NB4 (cell line): Measurements from ENCODE around the gene RNF25.

ENCODE experiments used
- DNase-seq: peaks from one replicate; pipeline ENCODE4 v3.0.0; 2010; ENCODE audit warnings: low read depth
- H3K4me3 ChIP-seq: one replicate; pipeline ENCODE4 v1.5.1; 2011; ENCODE audit warnings: mild to moderate bottlenecking, low read depth, low read length, moderate library complexity
- MYC ChIP-seq: IDR thresholded peaks from 2 replicates; pipeline ENCODE4 v1.6.1; 2011; ENCODE audit warnings: low read depth, low read length
- POLR2A ChIP-seq: IDR thresholded peaks from 2 replicates; pipeline ENCODE4 v1.6.1; 2011; ENCODE audit warnings: mild to moderate bottlenecking; ENCODE audit not compliant: insufficient read length; ENCODE audit errors: extremely low read depth
- TF ChIP-seq, protein P1 (sequence below): IDR thresholded peaks from one replicate; pipeline ENCODE4 v1.5.1; 2012; ENCODE audit warnings: low read depth, low read length
- TF ChIP-seq, protein P2 (sequence below): IDR thresholded peaks from 2 replicates; pipeline ENCODE4 v1.6.1; 2011; ENCODE audit warnings: low read depth, low read length

RNF25 gene

GRCh38 chr2:218635719-218636118 is 36.1 kb downstream of the RNF25 start:
- H3K4me3 ChIP-seq, result no peak overlapping the region
- TF ChIP-seq, protein P1, sequence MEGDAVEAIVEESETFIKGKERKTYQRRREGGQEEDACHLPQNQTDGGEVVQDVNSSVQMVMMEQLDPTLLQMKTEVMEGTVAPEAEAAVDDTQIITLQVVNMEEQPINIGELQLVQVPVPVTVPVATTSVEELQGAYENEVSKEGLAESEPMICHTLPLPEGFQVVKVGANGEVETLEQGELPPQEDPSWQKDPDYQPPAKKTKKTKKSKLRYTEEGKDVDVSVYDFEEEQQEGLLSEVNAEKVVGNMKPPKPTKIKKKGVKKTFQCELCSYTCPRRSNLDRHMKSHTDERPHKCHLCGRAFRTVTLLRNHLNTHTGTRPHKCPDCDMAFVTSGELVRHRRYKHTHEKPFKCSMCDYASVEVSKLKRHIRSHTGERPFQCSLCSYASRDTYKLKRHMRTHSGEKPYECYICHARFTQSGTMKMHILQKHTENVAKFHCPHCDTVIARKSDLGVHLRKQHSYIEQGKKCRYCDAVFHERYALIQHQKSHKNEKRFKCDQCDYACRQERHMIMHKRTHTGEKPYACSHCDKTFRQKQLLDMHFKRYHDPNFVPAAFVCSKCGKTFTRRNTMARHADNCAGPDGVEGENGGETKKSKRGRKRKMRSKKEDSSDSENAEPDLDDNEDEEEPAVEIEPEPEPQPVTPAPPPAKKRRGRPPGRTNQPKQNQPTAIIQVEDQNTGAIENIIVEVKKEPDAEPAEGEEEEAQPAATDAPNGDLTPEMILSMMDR, result no peak
- TF ChIP-seq, protein P2, sequence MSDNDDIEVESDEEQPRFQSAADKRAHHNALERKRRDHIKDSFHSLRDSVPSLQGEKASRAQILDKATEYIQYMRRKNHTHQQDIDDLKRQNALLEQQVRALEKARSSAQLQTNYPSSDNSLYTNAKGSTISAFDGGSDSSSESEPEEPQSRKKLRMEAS, result no peak
- TF ChIP-seq POLR2A, result no peak
- TF ChIP-seq MYC, result no peak
- DNase-seq, result no peak

DNA sequence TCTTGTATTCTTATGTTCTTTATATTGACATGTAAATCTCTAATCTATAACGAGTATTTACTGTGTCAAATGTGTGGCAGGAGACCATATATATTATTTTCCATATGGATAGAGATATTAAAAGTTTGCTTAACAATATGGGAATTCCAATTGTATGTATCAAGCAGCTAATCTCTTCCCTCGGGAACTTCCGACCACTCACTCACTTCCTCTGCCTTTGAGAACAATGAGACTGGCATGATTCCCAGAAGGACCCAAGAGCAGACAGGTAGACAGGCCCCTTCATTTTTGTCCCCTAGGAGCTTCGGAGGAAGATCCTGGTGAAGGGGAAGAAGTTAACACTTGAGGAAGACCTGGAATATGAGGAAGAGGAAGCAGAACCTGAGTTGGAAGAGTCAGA is 40.0 kb downstream of the RNF25 start:
- DNase-seq, result no peak
- TF ChIP-seq POLR2A, result no peak
- no peak for TF ChIP-seq MYC
- TF ChIP-seq, protein P1, result no peak
- TF ChIP-seq, protein P2, result no peak

DNA sequence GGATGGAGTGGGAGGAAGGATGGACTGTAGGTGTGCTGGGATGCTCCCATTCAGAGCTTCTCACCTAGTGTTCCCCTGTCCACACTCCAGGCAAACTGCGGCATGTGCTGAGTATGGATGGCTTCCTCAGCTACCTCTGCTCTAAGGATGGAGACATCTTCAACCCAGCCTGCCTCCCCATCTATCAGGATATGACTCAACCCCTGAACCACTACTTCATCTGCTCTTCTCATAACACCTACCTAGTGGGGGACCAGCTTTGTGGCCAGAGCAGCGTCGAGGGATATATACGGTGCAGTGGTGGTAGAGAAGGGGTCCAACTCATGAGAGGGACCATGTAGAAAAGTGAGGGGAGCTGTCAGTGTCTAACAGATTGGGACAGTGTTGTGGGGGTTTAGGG is 43.9 kb downstream of the RNF25 start:
- no peak for TF ChIP-seq MYC
- TF ChIP-seq, protein P2, result no peak
- no peak for TF ChIP-seq POLR2A
- TF ChIP-seq, protein P1, result no peak
- no peak overlapping the region for H3K4me3 ChIP-seq
- no peak for DNase-seq

More for the DNA sequence above, 40.0 kb downstream of the RNF25 start:
- H3K4me3 ChIP-seq, result no peak overlapping the region

DNA sequence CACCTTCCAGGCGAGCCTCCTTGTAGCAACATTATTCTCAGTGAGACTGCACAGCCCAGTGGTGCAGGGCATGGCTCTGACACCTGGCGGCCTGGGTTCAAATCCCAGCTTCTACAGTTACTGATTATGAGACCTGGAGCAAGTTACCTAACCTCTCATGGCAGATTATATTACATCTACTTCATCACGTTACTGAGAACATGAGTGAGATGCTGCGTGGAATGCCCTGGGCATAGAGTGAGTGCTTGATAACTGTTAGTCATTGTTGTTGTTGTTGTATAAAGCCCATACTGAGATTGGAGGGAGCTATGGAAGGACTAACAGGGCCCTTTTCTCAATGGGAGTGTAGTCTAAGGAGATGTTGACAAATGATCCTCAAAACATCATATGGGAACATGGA is 45.4 kb downstream of the RNF25 start:
- DNase-seq, result no peak
- H3K4me3 ChIP-seq, result no peak overlapping the region
- TF ChIP-seq MYC (no peak), POLR2A (no peak)
- TF ChIP-seq, protein P2, result no peak
- TF ChIP-seq, protein P1, result no peak

DNA sequence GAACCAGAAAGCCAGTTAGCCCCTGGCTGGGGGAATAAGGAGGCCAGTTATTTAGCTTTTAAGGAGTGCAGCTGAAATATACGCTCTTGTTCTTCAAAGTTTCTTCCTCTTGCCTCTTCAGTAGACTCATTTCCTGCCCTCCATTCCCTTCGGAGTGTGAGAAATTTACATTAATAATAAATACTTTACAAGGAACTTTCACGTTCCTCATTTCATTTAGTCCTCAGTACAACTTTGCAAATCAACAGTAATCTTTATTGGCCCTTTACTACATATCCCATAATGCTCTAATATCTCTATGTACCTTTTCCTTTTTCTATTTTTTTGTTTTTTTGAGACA is 48.5 kb downstream of the RNF25 start:
- TF ChIP-seq, protein P1, result no peak
- TF ChIP-seq MYC (no peak), POLR2A (no peak)
- TF ChIP-seq, protein P2, result no peak
- no peak overlapping the region for H3K4me3 ChIP-seq
- no peak for DNase-seq
